Suppressor macrophage treated with lipopolysaccharide for 1 hour (primary cell): ENCODE results near the gene BMERB1.
"Not testable (repeated sequence)": the region's sequence is repeated elsewhere in the genome, so short reads cannot be mapped to it uniquely, and the experiment has no call there.

Experiments
- DNase-seq, 3 donors: peaks; one replicate each; pipeline ENCODE4 v3.0.0-alpha.2; 2020 to 2022

BMERB1 gene

DNA sequence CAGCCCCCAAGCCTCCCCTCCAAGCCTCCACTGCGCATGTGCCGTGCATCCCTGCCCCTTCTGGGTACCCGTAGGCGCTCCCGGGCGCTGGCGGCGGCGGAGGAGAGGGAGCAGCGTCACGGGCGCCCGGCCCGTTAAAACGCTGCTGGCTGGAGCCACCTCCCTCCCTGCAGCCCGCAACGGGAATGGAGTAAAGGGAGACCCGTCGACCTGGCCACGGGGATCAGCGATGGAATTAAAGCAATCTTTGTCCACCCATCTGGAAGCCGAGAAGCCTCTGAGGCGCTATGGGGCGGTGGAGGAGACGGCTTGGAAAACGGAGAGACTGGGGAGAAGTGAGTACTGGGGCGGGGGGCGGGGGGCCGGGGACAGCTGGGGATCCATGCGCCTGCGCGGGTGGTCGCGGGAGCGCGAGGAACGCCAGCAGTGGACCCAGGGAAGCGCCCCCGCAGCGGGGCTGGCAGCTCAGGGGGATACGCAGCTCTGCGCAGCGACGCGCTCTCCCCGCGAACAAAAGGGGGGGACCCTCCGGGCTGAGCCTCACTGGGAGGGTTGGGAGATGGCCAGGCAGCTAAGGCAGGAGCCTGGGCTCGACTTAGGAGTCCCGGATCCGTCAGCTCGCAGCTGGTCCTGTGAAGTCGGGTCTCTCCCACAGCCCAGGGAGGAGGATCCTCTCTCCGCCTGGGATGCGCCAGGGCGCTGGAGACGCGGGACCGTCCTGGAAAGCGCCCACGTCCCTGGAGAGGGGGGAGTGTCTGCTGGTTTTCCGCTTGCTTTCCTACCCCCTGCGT, at the start of gene BMERB1:
BMERB1 (plus strand) TSS at position 164 of the 791 bp plus-strand sequence; CDS start at position 230, 66 bp downstream.
- peak; percentile 57 to 79 (median 63) for DNase-seq

DNA sequence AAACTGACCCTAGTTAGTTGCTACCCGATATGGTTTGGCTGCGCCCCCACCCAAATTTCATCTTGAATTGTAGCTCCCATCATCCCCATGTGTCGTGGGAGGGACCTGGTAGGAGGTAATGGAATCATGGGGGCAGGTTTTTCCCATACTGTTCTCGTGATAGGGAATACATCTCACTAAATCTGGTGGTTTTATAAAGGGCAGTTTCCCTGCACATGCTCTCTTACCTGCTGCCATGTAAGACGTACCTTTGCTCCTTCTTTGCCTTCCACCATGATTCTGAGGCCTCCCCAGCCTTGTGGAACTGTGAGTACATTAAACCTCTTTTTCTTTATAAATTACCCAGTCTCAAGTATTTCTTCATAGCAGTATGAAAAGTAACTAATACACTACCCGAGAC, 46.3 kb upstream of the BMERB1 start:
- not testable (repeated sequence) for DNase-seq

DNA sequence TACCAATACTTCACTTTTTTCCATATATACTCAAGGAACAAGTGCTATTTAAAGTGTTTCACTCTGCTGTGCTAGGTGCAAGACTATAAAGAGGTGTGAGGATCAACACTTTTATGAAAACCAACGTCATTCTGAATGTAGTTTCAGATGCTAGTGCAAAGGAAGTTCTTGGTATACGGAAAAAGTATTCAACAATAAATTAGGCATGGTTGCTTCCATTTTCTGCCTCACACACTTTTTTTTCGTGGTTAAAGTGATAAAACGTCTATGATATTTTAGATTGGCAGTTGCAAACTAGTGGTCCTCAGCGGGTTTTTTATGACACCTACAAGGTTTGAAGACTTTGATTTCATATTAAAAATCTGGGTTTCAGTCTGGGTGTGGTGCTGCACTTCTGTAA, 44.5 kb upstream of the BMERB1 start:
- DNase-seq, result not testable (repeated sequence)

DNA sequence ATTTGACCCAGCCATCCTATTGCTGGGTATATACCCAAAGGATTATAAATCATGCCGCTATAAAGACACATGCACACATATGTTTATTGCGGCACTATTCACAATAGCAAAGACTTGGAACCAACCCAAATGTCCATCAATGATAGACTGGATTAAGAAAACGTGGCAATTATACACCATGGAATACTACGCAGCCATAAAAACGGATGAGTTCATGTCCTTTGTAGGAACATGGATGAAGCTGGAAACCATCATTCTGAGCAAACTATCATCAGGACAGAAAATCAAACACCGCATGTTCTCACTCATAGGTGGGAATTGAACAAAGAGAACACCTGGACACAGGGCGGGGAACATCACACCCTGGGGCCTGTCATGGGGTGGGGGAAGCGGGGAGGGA, 41.4 kb upstream of the BMERB1 start:
- not testable (repeated sequence) for DNase-seq

DNA sequence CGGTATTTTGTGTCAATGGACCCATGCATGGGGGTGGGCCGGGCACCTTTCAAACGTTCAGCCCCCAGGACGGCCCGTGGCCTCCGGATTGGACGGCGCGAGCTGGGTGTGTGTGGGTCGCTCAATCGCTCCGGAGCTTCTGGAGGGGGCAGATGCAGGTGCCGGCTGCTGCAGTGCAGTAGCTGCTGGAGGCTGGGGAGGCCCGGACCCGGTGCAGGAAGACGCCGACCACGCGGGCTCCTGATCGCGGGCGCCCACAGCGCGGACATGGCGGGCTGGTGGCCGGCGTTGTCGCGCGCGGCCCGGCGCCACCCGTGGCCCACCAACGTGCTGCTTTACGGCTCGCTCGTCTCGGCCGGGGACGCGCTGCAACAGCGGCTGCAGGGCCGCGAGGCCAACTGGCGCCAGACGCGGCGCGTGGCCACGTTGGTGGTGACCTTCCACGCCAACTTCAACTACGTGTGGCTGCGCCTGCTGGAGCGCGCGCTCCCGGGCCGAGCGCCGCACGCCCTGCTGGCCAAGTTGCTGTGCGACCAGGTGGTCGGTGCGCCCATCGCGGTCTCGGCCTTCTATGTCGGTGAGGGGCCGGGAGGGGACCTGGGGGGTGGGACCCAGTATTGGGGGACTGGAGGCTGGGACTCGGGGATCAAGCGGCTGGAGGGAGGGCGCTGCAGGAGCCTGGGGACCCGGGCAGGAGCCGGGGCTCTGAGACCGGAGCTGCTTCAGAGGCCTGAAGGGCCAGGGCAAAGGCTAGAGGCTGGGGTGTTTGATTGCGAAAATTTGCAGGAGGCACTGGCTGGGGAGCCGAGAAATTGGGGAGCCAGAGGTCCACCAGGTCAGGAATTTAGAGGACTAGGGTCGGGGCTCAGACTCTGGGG, 38.5 kb upstream of the BMERB1 start, which contains the start of gene MPV17L:
MPV17L (plus strand) TSS at position 124 of the 878 bp plus-strand sequence; CDS start at position 268, 144 bp downstream.
- DNase-seq, result peak in 2 of 3 donors; percentile 31 to 43

DNA sequence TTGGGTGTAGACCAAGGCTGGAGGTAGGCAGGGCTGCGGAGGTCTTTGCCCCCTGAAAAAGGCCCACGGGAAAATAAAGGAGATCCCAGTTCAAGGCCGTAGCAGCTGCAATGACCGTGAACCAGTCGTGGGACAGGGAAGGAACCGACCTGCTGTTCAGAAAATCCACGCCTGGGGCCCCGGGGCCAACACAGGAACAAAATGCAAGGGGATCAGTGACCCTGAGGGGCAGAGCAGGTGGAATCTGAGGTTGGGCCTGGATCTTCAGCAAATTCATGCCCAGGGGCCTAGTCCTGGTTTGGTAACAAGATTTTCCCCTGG, 37.9 kb upstream of the BMERB1 start:
- DNase-seq, result not testable (repeated sequence)

DNA sequence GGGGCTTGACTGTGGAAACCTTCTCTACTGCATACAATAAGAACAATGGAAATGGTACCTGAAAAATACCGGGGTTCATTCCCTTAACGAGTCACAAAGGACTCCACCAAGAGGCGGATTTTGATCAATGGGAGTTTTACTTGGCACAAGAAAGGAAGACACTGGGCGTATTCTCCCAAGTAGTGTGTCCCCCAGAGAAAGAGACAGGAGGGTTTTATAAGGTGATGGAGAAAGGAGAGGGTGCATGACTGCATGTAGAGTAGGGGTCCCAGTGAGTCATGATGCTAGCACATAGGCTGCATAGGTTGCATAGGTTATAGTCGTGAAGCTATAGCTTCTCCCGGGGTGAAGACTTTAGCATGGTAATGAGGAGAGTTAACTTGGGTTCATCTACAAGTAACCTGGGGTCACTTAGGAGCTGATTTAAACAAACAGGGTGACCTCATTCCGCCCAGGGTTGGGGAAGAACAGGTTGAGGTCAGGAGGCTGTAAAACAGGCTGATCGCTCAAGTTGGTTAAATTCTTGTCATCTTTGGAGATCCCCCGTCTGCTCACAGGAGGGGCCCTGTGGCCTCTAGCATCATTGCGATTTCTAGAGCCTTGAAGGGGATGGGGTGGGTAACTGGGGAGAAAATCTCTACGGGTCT, 37.3 kb upstream of the BMERB1 start:
- peak; percentile 10 to 31 (median 28) for DNase-seq

DNA sequence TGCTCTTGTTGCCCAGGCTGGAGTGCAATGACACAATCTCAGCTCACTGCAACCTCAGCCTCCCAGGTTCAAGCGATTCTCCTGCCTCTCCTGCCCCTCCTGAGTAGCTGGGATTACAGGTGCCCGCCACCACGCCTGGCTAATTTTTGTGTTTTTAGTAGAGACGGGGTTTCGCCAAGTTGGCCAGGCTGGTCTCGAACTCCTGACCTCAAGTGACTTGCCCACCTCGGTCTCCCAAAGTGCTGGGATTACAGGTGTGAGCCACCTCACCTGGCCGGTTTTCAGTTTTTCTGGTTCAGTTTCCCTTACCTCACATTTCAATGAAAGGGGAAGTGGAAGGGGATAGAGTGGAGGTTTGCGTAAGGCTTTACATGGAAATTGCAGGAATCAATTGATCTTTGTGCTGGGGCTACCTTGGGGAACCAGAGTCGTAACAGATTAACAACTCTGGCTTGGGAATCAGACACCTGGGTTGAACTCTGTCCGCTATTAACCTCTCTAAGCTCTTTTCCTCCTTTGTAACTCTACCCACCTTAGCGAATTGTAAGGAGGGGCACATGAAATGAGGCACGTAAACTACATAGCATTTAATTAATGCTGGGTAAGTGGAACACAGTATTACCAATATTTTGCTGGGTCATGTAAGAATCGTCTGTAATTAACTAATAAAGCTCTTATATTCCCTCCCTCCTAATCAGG, 35.6 kb upstream of the BMERB1 start:
- no peak for DNase-seq

DNA sequence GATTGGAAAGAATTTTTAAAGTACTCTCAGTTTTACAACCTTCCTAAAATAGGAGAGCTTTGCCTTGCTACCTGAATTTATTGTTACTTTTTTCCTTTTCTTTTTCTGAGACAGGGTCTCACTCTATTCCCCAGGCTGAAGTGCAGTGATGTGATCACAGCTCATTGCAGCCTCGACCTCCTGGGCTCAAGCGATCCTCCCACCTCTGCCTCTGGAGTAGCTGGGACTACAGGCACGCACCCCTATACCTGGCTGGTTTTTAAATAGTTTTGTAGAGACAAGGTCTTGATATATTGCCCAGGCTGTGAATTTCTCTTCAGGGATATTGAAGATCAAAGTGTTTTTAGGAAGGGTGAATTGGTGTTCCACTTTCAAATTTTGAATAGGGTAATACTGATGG, 35.1 kb upstream of the BMERB1 start:
- no peak for DNase-seq

DNA sequence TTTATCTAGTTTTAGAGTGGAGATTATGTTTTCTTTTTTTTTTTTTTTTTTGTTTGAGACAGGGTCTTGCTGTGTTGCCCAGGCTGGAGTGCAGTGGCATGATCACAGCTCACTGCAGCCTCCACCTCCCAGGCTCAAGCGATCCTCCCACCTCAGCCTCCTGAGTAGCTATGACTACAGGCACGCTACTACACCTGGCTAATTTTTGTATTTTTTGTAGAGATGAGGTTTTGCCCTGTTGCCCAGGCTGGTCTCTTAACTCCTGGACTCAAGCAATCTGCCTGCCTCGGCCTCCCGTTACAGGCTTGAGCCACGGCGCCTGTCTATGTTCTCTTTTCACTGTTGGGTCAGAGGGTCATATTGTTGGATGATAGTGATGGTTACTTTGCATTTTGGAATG, 34.1 kb upstream of the BMERB1 start:
- not testable (repeated sequence) for DNase-seq

DNA sequence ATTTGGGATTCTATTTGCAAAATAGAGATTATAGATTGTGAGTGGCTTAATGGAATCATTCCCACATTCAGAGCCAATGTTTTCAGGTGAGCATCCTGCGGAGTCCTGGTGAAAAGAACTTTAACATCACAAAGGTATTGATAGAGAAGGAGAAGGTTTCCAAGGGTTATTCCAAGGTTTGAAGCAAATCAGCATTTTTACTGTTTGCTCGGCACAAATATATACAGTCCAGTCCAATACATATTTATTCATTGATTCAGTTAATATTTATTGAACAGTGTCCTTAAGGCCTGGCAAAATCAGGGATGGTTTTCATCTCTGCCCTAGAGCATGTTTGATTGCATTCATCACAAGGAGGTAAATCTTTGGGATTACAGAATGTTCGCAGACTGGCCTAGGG, 32.4 kb upstream of the BMERB1 start:
- no peak for DNase-seq

DNA sequence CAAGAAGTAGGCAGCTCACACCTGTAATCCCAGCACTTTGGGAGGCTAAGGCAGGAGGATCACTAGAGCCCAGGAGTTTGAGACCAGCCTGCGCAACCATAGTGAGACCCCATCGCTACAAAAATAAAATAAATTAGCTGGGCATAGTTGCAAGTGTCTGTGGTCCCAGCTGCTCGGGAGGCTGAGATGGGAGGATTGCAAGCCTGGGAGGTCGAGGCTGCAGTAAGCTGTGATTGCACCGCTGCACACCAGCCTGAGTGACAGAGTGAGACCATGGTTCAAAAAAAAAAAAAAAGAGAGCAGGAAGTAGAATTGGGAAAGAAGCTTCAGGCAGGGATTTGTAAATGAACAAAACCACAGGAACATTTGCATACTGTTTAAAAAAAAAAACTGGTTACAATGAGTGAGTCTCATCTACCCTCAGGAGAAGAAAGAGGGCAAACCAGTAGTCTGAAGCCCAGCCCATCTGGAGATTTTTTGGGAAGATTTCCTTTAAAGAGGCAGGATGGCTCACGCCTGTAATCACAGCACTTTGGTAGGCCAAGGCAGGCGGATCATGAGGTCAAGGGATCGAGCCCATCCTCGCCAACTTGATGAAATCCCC, 30.9 kb upstream of the BMERB1 start:
- DNase-seq, result peak; percentile 84 to 95 (median 85)

DNA sequence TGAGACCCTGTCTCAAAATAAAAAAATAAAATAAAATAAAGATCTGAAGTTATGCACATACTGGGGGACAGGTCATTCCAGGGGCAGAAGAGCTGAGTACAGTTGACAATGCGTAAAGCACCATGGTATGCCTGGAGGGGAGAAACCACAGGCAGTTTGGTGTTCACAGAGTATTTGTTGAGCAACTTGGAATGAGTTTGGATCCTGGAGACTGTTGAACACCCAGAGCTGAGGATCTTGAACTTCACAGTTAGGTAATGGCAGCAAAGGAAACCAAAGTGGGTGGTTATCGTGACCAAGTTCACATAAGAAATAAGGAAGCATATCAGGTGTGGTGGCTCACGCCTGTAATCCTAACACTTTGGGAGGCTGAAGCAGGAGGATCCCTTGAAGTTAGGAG, 30.3 kb upstream of the BMERB1 start:
- peak; percentile 17 to 40 (median 26) for DNase-seq

DNA sequence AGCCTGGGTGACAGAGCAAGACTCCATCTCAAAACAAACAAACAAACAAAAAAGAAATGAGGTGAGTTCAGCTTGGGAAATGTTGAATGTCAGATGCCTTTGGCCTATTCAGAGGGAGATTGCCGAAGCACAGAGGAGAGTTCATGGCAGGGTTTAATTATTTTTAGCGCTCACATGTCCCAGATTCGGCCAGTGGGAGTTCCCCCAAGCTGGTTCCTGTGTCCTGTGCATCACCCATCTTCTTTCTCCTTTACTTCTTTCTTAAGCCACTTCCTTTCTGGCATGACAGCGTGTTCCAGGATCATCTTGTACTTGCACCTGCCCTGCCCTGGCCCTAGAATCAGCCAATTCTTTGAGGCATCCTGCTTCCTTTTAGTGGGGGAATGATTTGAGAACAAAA, 29.6 kb upstream of the BMERB1 start:
- DNase-seq, result peak; percentile 82 to 90 (median 83)

DNA sequence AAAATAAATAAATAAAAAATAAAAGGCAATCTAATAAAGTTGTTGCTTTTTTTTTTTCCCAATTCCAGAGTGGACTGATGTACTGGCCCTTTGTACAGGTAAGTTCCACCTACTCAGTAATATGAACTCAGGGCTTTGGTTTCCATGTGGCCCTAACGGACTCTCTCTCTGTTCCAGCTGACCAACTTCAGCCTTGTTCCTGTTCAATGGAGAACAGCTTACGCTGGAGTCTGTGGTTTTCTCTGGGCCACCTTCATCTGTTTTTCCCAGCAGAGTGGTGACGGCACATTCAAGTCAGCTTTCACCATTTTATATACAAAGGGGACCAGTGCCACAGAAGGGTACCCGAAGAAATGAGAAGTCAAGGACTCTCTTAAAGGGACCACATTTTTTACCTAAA, 26.6 kb upstream of the BMERB1 start:
- not testable (repeated sequence) for DNase-seq

DNA sequence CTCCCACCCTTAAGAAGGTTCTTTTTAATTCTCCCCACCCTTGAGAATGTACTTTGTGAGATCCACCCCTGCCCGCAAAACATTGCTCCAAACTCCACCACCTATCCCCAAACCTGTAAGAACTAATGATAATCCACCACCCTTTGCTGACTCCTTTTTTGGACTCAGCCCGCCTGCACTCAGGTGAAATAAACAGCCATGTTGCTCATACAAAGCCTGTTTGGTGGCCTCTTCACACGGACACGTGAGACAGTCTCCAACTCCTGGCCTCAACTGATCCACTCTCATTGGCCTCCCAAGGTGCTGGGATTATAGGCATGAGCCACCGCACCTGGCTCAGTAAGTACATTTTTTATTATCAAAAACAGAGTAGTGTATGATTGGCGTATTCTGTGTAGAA, 24.9 kb upstream of the BMERB1 start:
- DNase-seq, result not testable (repeated sequence)

DNA sequence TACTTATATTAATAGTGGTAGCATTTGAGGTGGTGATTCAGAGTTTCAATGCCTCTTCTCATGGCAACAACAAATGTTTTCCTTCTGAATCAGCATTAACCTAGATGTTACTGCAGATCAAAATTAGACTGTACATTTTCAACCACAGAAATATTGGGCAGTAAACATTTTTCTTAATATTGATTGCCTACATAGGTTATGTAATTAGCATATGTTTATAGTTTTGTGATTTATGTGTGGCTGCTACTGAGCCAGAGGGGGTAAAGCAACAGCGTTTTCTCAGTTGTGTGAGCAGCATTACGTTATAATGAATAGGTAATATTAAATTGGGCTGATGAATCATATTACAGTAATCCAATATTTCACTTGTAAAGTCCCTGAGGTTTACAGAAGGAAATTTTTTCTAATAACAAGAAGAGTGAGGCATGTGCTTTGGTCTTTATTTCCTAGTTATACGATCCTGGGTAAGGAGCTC, 18.8 kb upstream of the BMERB1 start:
- no peak for DNase-seq

DNA sequence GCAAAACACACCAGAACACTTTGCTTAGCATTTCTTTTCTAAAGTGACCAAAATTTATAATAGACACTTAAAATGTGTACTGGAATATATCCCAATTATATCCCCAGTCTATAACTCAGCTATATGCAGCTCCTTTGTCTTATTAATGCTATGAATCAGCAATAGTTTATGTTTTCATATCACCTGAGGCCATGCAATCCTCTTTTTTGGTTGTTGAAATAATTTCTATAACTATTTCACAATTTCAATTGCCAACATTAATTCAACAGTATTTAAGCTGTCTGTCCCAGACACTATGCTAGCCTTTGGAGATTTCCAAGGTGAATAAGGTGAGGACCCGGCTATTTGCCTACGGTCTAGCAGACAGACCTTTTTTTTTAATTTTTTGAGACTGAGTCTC, 17.2 kb upstream of the BMERB1 start:
- DNase-seq, result no peak

DNA sequence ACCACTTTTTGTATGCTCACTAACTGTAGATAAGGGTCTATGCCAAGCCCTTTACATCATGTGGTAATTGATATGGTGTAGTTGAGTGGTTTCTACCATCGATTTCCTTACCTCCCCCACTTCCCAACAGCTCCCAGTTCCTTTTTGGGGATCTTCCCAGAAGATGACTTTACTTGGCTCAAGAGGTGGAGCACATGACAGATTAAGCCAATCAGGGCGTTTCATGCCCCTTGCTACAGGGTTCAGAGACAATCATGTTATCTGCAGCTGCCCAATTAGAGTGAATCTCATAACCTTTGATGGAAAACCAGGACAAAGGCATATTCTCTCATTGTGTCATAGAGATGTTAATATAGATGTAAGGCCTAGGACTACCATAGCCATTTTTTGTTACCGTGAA, 16.2 kb upstream of the BMERB1 start:
- no peak for DNase-seq

DNA sequence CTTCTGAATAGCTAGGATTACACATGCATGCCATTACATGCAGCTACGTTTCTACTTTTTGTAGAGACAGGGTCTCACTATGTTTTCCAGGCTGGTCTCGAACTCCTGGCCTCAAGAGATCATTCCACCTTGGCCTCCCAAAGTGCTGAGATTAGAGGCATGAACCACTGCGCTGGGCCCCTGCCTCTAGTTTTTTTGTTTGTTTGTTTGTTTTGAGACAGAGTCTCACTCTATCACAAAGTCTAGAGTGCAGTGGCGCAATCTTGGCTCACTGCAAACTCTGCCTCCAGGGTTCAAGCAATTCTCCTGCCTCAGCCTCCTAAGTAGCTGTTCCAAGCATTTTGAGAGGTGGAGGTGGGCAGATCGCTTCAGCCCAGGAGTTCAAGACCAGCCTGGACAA, 12.7 kb upstream of the BMERB1 start:
- not testable (repeated sequence) for DNase-seq

DNA sequence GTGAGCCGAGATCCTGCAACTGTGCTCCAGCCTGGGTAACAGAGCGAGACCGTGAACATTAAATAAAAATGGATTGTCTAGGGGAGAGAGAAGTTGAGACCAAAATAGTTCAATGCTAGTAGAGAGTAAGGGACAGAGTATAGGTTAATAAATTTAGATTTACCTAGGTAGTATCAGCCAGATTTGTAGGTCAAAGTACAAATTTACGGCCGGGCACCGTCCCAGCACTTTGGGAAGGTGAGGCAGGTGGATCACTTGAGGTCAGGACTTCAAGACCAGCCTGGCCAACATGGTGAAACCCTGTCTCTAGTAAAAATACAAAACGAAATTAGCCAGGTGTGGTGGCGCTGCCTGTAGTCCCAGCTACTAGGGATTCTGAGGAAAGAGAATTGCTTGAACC, 12.2 kb upstream of the BMERB1 start:
- DNase-seq, result no peak

DNA sequence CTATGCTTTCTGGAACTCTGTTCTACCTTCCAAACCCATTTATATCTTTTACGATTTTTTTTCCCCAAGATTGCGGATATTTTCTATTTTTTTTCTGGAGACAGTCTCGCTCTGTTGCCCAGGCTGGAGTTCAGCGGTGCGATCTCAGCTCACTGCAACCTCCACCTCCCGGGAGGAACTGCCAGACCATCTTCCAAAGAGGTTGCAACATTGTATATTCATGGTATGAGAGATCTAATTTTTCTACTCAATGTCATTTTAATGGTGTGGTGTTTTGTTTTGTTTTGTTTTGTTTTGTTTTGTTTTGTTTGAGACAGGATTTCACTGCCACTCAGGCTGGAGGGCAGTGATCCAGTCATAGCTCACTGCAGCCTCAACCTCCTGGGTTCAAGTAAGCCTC, 8.5 kb upstream of the BMERB1 start:
- DNase-seq, result no peak
